Choroid plexus epithelial cell (primary cell): ENCODE data around the gene CDH15.

Source experiments
- DNase-seq: peaks from one replicate; pipeline ENCODE4 v3.0.0-alpha.2; 2010; ENCODE audit warnings: low read depth
- H3K4me3 ChIP-seq: 2 replicates; pipeline ENCODE4 v1.5.1; 2011; ENCODE audit warnings: low read depth, mild to moderate bottlenecking, control low read depth, low read length, moderate library complexity
- TF ChIP-seq, protein P1 (sequence below): conservative IDR thresholded peaks from 2 replicates; pipeline ENCODE4 v1.5.1; 2011; ENCODE audit warnings: low read depth, mild to moderate bottlenecking, control low read depth, inconsistent platforms, low read length, moderate library complexity

The CDH15 gene

DNA sequence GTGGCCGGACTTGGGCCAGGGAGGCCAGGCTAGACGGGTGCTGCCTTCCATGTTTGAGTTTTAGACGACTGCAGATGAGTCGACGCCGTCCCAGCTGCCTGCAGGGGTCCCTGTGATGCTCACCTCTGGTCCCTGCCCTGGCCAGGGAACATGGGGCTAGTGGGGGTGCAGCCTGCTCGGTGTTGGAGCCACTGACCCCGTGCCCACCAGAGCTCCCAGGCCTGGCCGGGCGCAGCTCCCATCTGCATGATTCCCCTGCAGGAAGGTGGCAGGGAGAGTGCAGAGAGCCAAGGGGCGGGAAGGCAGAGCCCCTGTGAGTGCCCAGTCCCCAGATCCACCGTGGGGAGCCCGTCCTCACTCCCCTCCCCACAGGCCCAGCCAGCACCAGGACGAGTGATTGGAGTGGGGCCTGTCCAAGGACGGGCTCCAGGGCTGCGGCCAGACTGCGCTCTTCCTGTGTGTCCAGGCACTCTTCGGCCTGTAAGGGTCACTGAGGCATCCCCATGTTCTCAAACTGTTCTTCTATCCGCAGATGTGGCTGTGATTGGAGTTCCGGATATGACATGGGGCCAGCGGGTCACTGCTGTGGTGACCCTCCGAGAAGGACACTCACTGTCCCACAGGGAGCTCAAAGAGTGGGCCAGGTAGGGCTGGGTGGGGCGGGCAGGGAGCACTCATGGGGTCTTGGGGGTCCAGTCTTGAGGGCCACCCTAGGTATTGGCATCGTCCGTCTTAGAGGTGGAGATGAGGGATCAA, 26.0 kb upstream of the CDH15 start:
- DNase-seq: no peak
- TF ChIP-seq, protein P1, sequence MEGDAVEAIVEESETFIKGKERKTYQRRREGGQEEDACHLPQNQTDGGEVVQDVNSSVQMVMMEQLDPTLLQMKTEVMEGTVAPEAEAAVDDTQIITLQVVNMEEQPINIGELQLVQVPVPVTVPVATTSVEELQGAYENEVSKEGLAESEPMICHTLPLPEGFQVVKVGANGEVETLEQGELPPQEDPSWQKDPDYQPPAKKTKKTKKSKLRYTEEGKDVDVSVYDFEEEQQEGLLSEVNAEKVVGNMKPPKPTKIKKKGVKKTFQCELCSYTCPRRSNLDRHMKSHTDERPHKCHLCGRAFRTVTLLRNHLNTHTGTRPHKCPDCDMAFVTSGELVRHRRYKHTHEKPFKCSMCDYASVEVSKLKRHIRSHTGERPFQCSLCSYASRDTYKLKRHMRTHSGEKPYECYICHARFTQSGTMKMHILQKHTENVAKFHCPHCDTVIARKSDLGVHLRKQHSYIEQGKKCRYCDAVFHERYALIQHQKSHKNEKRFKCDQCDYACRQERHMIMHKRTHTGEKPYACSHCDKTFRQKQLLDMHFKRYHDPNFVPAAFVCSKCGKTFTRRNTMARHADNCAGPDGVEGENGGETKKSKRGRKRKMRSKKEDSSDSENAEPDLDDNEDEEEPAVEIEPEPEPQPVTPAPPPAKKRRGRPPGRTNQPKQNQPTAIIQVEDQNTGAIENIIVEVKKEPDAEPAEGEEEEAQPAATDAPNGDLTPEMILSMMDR: no peak
- no peak overlapping the region for H3K4me3 ChIP-seq

DNA sequence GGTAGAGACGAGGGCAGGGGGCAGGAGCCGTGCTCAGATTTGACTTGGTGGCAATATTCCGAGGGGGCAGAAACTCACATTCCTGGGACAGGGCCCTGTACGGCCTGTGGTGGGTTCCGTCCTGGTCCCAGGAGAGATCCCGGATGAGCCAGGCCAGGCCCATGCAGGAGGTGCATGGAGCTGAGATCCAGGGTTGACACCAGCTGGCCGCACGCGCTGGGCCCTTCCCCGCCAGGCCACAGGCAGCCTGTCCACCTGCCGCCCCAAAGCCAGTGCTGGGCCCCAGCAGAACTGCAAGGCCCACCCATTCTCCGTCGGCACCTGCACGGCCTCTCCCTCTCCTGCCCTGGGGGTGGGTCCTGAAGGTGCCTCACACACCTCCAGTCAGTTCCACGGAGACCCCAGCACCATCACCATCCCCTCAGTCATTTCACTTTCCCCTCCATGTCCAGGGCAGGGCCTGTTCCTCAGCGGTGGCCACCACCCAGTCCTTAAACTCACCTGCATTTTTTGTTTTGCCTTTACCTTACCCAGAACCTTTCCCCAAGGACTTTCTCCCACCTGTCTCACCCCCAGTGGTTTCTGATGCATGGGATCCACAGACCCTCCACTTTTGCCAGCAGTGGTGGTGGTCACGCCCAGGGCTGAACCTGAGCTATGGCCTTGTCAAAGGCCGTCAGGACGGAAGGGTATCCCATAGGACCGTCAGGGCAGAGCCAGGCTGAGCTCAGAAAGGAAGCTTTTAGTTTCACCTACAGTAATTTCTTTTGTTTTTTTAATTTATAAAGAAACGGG, 25.1 kb upstream of the CDH15 start:
- H3K4me3 ChIP-seq: no peak overlapping the region
- DNase-seq: no peak
- TF ChIP-seq, protein P1: no peak

DNA sequence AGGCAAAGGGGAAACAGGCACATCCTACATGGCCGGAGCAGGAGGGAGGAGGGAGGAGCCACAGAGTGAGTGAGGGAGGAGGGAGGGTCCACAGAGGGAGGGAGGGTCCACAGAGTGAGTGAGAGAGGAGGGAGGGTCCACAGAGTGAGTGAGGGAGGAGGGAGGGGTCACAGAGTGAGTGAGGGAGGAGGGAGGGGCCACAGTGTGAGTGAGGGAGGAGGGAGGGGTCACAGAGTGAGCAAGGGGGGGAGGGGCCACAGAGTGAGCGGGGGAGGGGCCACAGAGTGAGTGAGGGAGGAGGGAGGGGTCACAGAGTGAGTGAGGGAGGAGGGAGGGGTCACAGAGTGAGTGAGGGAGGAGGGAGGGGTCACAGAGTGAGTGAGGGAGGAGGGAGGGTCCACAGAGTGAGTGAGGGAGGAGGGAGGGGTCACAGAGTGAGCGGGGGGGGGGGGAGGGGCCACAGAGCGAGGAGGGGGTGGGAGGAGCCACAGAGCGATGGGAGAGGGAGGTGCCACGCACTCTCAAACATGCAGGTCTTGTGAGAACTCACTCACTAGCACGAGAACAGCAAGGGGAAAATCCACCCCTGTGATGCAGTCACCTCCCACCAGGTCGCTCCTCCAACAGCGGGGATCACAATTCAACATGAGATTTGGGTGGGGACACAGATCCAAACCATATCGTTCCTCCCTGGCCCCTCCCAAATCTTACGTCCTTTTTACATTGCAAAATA, 24.3 kb upstream of the CDH15 start:
- DNase-seq: no peak
- H3K4me3 ChIP-seq: no peak overlapping the region
- TF ChIP-seq, protein P1: no peak

DNA sequence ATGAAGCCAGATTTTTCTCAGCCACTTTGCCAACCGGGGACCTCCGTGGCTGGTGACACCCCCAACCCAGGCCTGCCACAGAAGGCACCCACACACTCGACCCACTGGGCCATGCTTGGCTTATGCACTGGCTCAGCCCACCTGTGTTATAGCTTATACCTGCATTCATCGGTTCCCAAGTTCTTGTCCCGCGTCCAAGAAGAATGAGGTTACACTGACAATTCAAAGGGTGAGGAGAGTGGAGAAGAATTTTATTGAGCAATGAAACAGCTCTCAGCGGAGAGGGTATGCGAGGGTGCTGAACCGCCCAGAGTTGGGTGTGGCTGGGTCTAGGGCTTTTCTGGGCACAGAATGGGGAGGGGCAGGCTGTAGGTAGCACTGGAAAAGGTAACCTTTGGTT, 22.2 kb upstream of the CDH15 start:
- DNase-seq: no peak
- TF ChIP-seq, protein P1: no peak
- H3K4me3 ChIP-seq: no peak overlapping the region

DNA sequence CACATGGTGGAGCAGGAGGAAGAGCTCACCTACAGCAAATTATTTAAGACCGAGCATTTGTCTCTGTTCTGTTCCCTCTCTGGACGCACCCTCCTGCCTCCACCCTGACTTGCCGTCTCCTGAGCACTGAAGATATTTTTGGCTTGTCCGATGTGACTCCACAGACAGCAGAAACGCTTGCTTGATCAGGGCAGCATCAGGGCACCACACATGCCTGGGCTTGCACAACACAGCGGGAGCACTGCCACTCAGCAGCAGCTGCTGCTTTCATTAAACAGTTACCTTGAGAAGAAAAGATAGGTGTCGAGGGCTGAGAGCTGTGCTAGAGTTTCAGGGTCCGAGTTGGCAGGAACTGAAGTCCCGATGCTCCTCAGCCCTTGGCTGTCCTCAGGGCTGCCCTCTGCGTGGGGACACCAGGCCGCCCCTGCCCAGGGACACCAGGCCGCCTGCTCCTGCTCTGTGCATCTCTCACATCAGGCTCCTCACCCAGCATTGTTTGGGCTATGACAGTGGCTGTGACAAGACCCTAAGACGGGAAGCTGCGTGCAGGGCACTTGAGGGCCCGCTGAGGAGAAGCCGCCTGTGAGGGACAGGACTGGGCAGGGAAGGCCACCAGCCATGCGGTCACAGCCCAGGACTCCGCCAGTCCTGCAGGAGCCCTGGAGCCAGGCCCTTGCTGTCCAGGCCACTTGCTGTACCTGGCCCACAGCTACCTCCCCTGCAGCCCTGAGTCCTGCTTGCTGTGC, 21.3 kb upstream of the CDH15 start:
- H3K4me3 ChIP-seq: no peak overlapping the region
- TF ChIP-seq, protein P1: no peak
- DNase-seq: no peak

DNA sequence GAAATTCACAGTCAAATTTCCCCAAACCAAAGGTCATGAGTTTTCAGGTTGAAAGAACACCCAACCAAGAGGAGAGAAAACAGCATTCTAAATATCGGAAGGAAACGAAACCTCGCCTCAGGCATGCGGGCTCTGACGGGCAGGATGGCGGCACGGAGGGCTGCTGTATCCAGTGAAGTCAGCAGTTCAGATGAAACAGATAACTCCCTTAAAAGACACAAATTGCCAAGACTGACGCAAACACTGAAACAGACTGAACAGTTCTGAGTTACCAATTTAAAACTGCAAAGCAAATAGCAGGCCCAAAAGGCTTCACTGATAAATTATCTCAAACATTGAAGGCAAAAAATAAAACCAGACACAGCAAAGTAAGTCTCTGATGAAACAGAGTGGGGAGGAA, 20.6 kb upstream of the CDH15 start:
- no peak overlapping the region for H3K4me3 ChIP-seq
- TF ChIP-seq, protein P1: no peak
- no peak for DNase-seq
